Common myeloid progenitor, CD34-positive (primary cell): ENCODE results near the gene SUMO3.
A peak's percentile ranks its signal among the peaks of the same experiment; 100 is the strongest.

Experiments
- CTCF ChIA-PET: fragments of 350-600 bp; sonication (Branson Sonifier 250); formaldehyde crosslinking; loops from one replicate; lab custom pipeline; 2021; ENCODE audit warnings: antibody characterized with exemption; lab: Charles Lee
- POLR2A ChIA-PET: fragments of 350-600 bp; sonication (Branson Sonifier 250); formaldehyde crosslinking; loops from one replicate; lab custom pipeline; 2021; ENCODE audit warnings: antibody characterized with exemption; lab: Charles Lee
- DNase-seq, 3 donors: peaks; one replicate each; pipeline versions ENCODE4 v3.0.0 to v3.0.0-alpha.2; 2013
- H3K27ac ChIP-seq, 2 experiments: 1 replicate in 1 of 2; 2 replicates in 1 of 2; pipeline ENCODE4 v1.7.0; 2013; ENCODE audit warnings: inconsistent platforms in 2 of 2, low read length in 2 of 2, mild to moderate bottlenecking in 2 of 2, low read depth in 1 of 2, moderate library complexity in 1 of 2; ENCODE audit not compliant: severe bottlenecking in 2 of 2, insufficient read depth in 1 of 2, poor library complexity in 1 of 2
- H3K27me3 ChIP-seq, 5 experiments: replicated peaks in 2 of 5; 1 replicate in 3 of 5; 2 replicates in 2 of 5; pipeline versions ENCODE4 v1.6.1 to v1.7.0; 2013; ENCODE audit warnings: low read length in 4 of 5, mild to moderate bottlenecking in 2 of 5, moderate library complexity in 2 of 5, inconsistent platforms in 1 of 5; ENCODE audit not compliant: insufficient read depth in 5 of 5, control insufficient read depth in 4 of 5
- H3K36me3 ChIP-seq, 4 experiments: 1 replicate in 2 of 4; 2 replicates in 2 of 4; pipeline versions ENCODE4 v1.6.1 to v1.7.0; 2013; ENCODE audit warnings: low read length in 3 of 4, control low read depth in 1 of 4, mild to moderate bottlenecking in 1 of 4; ENCODE audit not compliant: control insufficient read depth in 4 of 4, insufficient read depth in 4 of 4
- H3K4me1 ChIP-seq, 4 experiments: 1 replicate in 3 of 4; 2 replicates in 1 of 4; pipeline versions ENCODE4 v1.6.1 to v1.7.1; 2013; ENCODE audit warnings: low read length in 3 of 4, mild to moderate bottlenecking in 3 of 4, control low read depth in 1 of 4, inconsistent platforms in 1 of 4, moderate library complexity in 1 of 4; ENCODE audit not compliant: control insufficient read depth in 4 of 4, insufficient read depth in 4 of 4; ENCODE audit errors: control extremely low read depth in 1 of 4
- H3K4me3 ChIP-seq, 7 experiments: 1 replicate in 4 of 7; 2 replicates in 3 of 7; pipeline versions ENCODE4 v1.5.1 to v1.7.0; 2013; ENCODE audit warnings: mild to moderate bottlenecking in 7 of 7, low read length in 6 of 7, moderate library complexity in 6 of 7, inconsistent platforms in 2 of 7, low read depth in 2 of 7, control low read depth in 1 of 7; ENCODE audit not compliant: insufficient read depth in 4 of 7, control insufficient read depth in 1 of 7; ENCODE audit errors: extremely low read depth in 1 of 7
- H3K9me3 ChIP-seq, 5 experiments: 1 replicate in 4 of 5; 2 replicates in 1 of 5; pipeline versions ENCODE4 v1.6.1 to v1.7.1; 2013; ENCODE audit warnings: low read length in 4 of 5, mild to moderate bottlenecking in 2 of 5, inconsistent platforms in 1 of 5, low read depth in 1 of 5, moderate library complexity in 1 of 5; ENCODE audit not compliant: control insufficient read depth in 4 of 5, insufficient read depth in 2 of 5; ENCODE audit errors: control extremely low read depth in 1 of 5
- WGBS: methylation state at CpG from one replicate; pipeline ENCODE4 v1.1.5; 2013; ENCODE audit not compliant: insufficient coverage; 5-methylcytosine and 5-hydroxymethylcytosine counted together

SUMO3 gene

DNA sequence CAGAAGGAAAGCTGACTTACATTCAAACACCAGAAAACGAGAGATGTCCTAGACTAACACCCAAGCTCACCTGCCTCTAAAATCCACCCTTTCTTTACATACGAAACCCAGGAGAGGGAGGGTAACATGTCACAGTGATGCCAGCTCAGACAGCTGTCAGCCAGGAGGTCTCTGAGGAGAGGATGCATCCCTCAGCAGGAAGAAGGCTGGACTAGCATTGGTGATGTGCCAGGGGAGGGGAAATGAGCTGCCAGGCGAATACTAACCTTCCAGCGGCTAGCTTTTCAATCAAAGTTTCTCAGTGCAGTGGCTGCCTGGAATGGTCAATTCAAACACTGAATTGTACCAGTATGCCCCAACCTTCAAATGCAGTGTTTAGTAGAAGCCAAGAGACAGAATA lies 12.6 kb downstream of the SUMO3 start:
- DNase-seq: no peak
- Histone ChIP-seq H3K4me1 (peaks cover 8 to 22% (median 20%) of the 10 kb centered on the region in 4 experiments), H3K36me3 (peaks cover 17 to 70% (median 42%) of the 10 kb centered on the region in 4 experiments), H3K9me3 (no peaks in the 10 kb centered on the region), H3K27ac (no peak overlapping the region), H3K27me3 (no peaks in the 10 kb centered on the region), H3K4me3 (no peak overlapping the region)
- ChIA-PET CTCF (interaction anchor here (0.8 to 2.4 kb wide), 3 partner anchors 10 to 81 kb away, joined by 3 to 10 read pairs (median 3); no protein-coding TSS in a partner anchor), POLR2A (interaction anchor here (0.6 kb wide), 1 partner anchor 9 kb away, joined by 3 read pairs; no protein-coding TSS in a partner anchor)
- 100% methylated on average over 1 of the region's 4 CpGs for WGBS

DNA sequence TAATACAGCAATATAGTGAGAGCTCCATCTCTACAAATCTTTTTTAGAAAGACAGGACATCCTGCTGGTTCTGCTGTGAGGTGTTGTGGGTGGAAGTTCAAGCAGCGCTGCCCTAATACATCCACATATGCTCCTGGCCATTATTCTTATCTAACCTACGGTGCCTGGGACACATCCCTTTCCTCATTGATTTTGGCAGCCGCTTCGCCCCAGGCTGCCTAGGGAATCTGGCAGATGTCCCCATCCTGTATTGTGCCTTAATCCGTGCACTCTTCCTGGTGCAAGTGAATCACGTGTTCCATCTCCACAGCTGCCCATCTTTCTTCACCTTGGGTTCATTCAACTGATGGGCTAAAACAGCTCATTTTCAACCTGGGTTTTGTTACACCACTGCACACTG lies 13.1 kb downstream of the SUMO3 start:
- POLR2A ChIA-PET: no interaction called here
- CTCF ChIA-PET: interaction anchor here (0.8 to 2.4 kb wide), 3 partner anchors 11 to 82 kb away, joined by 3 to 10 read pairs (median 3); no protein-coding TSS in a partner anchor
- no peak for DNase-seq
- Histone ChIP-seq H3K4me3 (no peak overlapping the region), H3K4me1 (peaks cover 8 to 26% (median 25%) of the 10 kb centered on the region in 4 experiments), H3K36me3 (peaks cover 13 to 65% (median 38%) of the 10 kb centered on the region in 4 experiments), H3K9me3 (no peaks in the 10 kb centered on the region), H3K27ac (no peak overlapping the region), H3K27me3 (no peaks in the 10 kb centered on the region)
- 98% methylated on average over 6 of the region's 6 CpGs for WGBS

DNA sequence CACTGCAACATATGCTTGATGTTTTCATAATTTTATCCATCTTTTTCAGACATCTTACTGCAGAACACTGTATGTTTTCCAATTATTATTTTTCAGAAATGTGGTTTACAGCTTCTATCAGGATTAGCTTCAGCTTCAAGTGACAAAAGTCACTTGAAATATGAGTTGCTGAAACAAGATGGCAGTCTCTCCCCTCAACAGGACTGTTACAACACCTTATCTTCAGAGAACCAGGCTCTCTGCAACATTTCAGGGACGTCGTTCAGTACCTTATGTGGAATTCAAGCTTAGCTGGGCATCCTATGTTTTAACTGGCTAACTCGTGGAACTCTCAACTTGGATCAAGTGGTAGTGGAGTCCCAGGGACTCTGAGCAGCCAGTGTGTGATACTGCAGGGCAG lies 14.2 kb downstream of the SUMO3 start:
- Histone ChIP-seq H3K36me3 (peaks cover 19 to 59% (median 32%) of the 10 kb centered on the region in 4 experiments), H3K9me3 (no peaks in the 10 kb centered on the region), H3K27ac (no peak overlapping the region), H3K4me3 (no peak overlapping the region), H3K4me1 (peaks cover 8 to 28% (median 28%) of the 10 kb centered on the region in 4 experiments), H3K27me3 (no peaks in the 10 kb centered on the region)
- CTCF ChIA-PET: interaction anchor here (0.7 to 2.4 kb wide), 5 partner anchors 9 to 115 kb away, joined by 3 to 10 read pairs (median 3); no protein-coding TSS in a partner anchor
- peak in 2 of 3 donors; percentile 22 to 35 for DNase-seq
- 65% methylated on average over 3 of the region's 3 CpGs for WGBS
- POLR2A ChIA-PET: no interaction called here

DNA sequence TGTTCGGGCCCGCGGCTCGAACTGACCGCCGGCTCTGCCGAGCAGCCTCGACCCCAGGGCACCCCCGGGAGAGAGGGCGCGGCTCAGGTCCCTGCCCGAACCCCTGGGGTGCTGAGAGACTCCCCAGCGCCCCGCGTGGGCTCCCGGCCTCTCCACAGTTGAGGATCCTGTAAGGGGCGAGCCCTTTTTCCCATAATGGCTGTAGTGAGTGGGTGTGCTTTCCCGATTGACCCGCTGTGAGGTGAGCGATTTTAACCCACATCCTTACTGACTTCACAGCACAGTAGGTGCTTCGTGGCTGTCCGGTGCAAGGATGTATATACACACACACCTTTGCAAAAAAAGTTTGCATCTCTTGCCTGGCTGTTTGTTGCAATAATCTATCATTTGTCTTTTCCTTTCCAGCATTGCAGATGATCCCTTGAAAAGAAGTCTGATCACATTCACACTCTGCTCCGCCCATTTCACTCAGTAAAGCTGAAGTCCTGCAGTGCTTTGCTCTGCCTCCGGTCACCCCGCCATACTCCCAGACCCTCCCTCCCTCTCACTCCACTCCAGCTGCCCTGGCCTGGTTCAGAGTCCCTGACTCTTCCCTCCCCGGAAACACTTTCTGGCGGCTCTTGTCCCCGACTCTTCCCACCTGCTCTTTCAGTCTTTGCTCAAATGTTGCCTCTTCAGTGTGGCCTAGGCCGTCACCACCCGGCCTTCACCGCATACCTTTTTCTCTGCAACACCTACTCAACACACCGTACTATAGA lies 15.3 kb downstream of the SUMO3 start:
- POLR2A ChIA-PET: interaction anchor here (0.6 kb wide), 1 partner anchor 72 kb away, joined by 3 read pairs; no protein-coding TSS in a partner anchor
- CTCF ChIA-PET: interaction anchor here (1.2 to 2.4 kb wide), 5 partner anchors 9 to 292 kb away, joined by 3 to 10 read pairs (median 5); no protein-coding TSS in a partner anchor
- Histone ChIP-seq H3K4me3 (peak overlapping the region; percentile 63 to 96 (median 81)), H3K36me3 (peaks cover 18 to 61% (median 33%) of the 10 kb centered on the region in 4 experiments), H3K9me3 (no peaks in the 10 kb centered on the region), H3K4me1 (peaks cover 8 to 28% (median 28%) of the 10 kb centered on the region in 4 experiments), H3K27me3 (no peaks in the 10 kb centered on the region), H3K27ac (peak overlapping the region in 1 of 2 experiments; percentile 79)
- DNase-seq: peak in 2 of 3 donors; percentile 26 to 36
- WGBS: 41% methylated on average over 25 of the region's 32 CpGs

DNA sequence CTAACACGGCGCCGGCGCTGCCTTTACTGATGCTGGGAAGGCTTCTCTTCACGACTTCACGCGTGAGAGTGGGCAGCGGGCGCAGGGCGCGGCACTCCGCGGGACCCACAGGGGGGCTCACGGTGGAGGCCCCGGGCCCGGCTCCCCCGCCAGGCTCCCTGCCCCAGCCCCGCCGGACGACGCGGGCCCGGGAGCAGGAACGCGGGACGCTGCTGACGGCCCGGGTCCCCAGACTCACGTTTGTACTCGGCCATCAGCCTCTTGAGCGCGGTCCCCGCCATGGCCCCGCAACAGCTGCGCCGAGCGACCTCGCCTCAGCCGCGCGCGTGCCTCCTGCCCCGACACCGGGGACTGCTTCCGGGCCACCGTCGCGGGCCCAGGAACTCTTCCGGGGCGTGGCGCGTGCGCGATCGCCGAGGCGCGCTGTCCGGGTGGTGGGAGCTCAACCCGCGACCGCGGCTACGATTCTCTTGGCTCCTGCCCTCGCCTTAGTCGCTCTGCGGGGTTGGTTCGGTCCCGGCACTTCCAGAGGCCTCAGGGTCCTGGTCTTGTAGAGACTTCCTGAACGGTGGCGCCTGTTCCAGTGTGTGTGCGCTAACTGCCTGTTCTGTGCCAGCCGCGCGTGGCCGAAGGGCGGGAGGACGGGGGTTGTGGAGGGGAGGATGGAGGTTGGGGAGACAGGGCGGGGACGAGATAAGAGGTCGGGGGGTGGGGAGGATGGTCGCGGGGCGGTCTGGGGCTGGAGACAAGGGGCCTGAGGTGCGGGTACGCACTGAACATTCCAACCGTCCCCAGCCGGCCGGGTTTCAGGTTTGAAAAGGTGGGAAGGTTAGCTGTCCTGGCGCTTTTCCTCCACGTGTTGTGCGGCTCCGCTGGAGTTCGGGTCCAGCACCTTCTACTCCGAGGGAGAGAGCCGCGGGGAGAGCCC lies 16.1 kb downstream of the SUMO3 start, which contains the start of gene UBE2G2:
Gene UBE2G2, minus strand, starts transcription at position 353 of the 928 bp plus-strand sequence. Its CDS starts 72 bp downstream, at position 281.
- DNase-seq: peak; percentile 75 to 88 (median 82)
- CTCF ChIA-PET: interaction anchor here (0.7 to 2.9 kb wide), 12 partner anchors 8 to 291 kb away, joined by 3 to 11 read pairs (median 4); no protein-coding TSS in a partner anchor
- Histone ChIP-seq H3K27ac (peak within 1 kb of the TSS; percentile 27 to 79), H3K4me3 (peak within 1 kb of the TSS; percentile 63 to 96 (median 81)), H3K27me3 (no peaks in the 10 kb centered on the region), H3K9me3 (no peaks in the 10 kb centered on the region), H3K4me1 (peaks cover 8 to 28% (median 28%) of the 10 kb centered on the region in 4 experiments), H3K36me3 (peaks cover 13 to 58% (median 28%) of the 10 kb centered on the region in 4 experiments)
- under 1% methylated on average over 78 of the region's 97 CpGs for WGBS
- POLR2A ChIA-PET: interaction anchor here (0.6 to 0.7 kb wide), 2 partner anchors 73 to 114 kb away, joined by 3 read pairs; no protein-coding TSS in a partner anchor

DNA sequence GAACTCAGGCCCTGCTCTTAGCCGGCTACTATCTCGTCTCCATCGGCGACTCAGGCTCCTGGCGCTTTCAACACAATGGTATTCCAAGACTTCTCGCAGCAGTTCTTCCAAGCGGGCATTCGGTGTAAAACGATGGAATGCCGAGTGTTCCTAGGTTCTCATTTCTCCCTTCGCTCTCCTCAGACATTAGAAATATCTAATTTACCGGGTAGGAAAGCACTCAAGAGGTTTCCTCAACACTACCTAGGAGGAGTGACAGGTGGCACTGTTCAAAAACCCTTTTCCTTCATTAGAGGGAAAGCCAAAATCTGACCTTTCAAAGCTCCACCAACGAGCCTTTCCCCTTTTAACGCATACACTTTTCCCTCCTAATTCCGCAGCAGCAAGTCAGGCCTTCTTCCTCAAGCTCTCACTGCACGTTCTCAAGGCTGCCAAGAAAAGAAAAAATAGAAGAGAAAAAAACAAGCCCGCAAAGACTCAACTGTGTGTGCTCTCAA lies 16.8 kb downstream of the SUMO3 start:
- DNase-seq: peak; percentile 52 to 62 (median 61)
- CTCF ChIA-PET: interaction anchor here (0.7 to 2.9 kb wide), 20 partner anchors 8 to 326 kb away, joined by 3 to 11 read pairs (median 3); no protein-coding TSS in a partner anchor
- POLR2A ChIA-PET: interaction anchor here (0.7 kb wide), 1 partner anchor 114 kb away, joined by 3 read pairs; no protein-coding TSS in a partner anchor
- H3K9me3 ChIP-seq: no peaks in the 10 kb centered on the region
- peaks cover 8 to 28% (median 28%) of the 10 kb centered on the region in 4 experiments for H3K4me1 ChIP-seq
- H3K27ac ChIP-seq: peak overlapping the region in 1 of 2 experiments; percentile 79
- WGBS: 12% methylated on average over 13 of the region's 17 CpGs
- peak overlapping the region; percentile 63 to 96 (median 81) for H3K4me3 ChIP-seq
- peaks cover 13 to 58% (median 25%) of the 10 kb centered on the region in 4 experiments for H3K36me3 ChIP-seq
- H3K27me3 ChIP-seq: no peaks in the 10 kb centered on the region
